K562 (cell line): ENCODE data around the gene CIP2A. TPM values are rescaled to one million over a fixed set of nuclear protein-coding genes. Genes with fewer than 3 reads are reported as not detected.

Source experiments
- ARID2 ChIP-seq: fragments of 450-650 bp; IDR thresholded peaks from 2 replicates; pipeline ENCODE4 v1.6.1; 2017; ENCODE audit warnings: antibody characterized with exemption, mild to moderate bottlenecking
- ETV1 ChIP-seq: fragments of 450-650 bp; conservative IDR thresholded peaks from 2 replicates; pipeline ENCODE4 v1.6.1; 2016; ENCODE audit warnings: missing genetic modification characterization, control low read depth, low read depth, missing compliant biosample characterization
- KDM1A ChIP-seq, 2 experiments: fragments of 450-650 bp; IDR thresholded peaks; 2 replicates each; pipeline ENCODE4 v1.6.1; 2016; ENCODE audit warnings: mild to moderate bottlenecking in 2 of 2
- SRSF3 ChIP-seq: fragments of 200-400 bp; formaldehyde crosslinking; IDR thresholded peaks from 2 replicates; pipeline ENCODE4 v1.6.1; 2016; ENCODE audit warnings: mild to moderate bottlenecking, low read length, moderate library complexity; ENCODE audit not compliant: insufficient read depth
- polyA plus RNA-seq, 8 experiments: library from polyadenylated mRNA; depleted of rRNA in 4 of 8; stranded (reverse) in 5 of 8; unstranded in 3 of 8; fragments of >200 nt; fragmentation: Nextera tagmentation in 2 of 8; fragmentation: Illumina TruSeq in 1 of 8; extraction: Ambion mirVana in 2 of 8; extraction: Trizol in 1 of 8; gene quantifications; 2 replicates each; pipeline versions ENCODE4 v1.2.1 to v1.2.3, GENCODE V29; 2011 to 2014; ENCODE audit warnings: inconsistent platforms in 1 of 8, missing spikeins in 1 of 8
- total RNA-seq, 7 experiments: library from RNA; depleted of rRNA in 6 of 7; stranded (reverse); fragments of >200 nt in 6 of 7; fragmentation: Illumina TruSeq in 2 of 7; extraction: Trizol in 2 of 7; gene quantifications; 2 replicates each; pipeline versions ENCODE4 v1.2.1 to v1.2.3, GENCODE V29; 2011 to 2021; ENCODE audit warnings: low replicate concordance in 1 of 7
- TF ChIP-seq, protein P1 (sequence below), 2 experiments: fragments of 450-650 bp; conservative IDR thresholded peaks; 2 replicates each; pipeline ENCODE4 v1.6.1; 2017; ENCODE audit warnings: mild to moderate bottlenecking in 2 of 2, moderate library complexity in 2 of 2
- TF ChIP-seq, protein P2 (sequence below): sonication (generic); formaldehyde crosslinking; IDR thresholded peaks from 2 replicates; pipeline ENCODE4 v1.9.0; 2022; ENCODE audit warnings: mild to moderate bottlenecking, missing genetic modification reagents
- TF ChIP-seq, protein P3 (sequence below): fragments of 450-650 bp; IDR thresholded peaks from 2 replicates; pipeline ENCODE4 v1.6.1; 2016
- TF ChIP-seq, protein P4 (sequence below), 2 experiments: IDR thresholded peaks; 2 replicates each; pipeline ENCODE4 v1.6.1; 2011; ENCODE audit warnings: borderline replicate concordance in 1 of 2, control low read depth in 1 of 2, low read depth in 1 of 2, low read length in 1 of 2, mild to moderate bottlenecking in 1 of 2, mixed read lengths in 1 of 2, moderate library complexity in 1 of 2; ENCODE audit not compliant: insufficient read depth in 1 of 2, insufficient read length in 1 of 2, poor library complexity in 1 of 2, severe bottlenecking in 1 of 2; ENCODE audit errors: extremely low read depth in 1 of 2
- TF ChIP-seq, protein P5 (sequence below): fragments of 450-650 bp; IDR thresholded peaks from 2 replicates; pipeline ENCODE4 v1.6.1; 2016; ENCODE audit warnings: mild to moderate bottlenecking, moderate library complexity

CIP2A gene
- total and polyA plus RNA-seq, 9 of the 15 experiments (the other 6 are each of a cell fraction or from before 2014, with no cell fraction given) = 10.5 to 41.7 (median 31.5) TPM

DNA sequence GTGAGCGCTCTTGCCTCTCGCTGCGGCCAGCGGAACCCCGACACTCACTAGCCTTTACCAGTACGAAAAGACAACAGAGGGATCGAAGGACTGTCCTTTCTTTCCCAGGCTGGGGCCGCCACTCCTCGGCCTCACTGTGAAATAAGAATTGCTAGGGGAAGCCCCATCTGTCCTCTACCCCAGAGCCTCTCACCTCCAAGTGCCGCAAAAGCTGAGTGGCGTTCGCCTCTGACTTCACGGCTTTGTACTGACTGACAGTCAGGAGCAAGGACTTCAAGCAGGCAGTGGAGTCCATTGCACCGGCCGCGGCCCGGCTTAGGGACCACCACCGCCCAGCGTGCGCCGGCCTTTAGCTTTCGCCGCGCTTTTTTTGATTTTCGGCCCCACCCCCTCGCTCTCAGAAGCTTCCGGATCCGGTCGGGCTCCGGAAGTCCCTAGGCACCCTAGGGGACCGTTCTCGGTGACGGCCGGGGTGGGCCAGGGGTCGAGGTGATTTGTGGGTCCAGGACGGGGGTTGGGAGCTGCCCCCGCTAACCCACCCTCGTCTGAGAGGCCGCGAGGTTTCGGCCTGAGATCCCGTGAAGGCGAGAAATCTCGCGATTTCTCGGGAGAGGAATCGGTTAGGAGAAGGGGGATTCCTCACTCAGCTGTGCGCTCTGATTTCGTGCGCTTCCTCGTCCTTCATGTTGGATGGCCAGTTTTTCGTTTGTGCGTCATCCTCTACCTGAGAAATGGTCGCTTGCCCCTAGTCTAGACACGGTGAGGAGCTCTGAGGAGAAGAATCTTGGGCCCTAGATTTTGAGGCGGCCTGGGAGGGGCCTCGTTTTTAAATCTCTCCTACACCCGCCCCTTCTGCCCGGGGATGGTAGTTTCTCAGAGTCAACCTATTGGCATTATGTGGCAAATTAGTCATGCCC, at the start of gene CIP2A, which contains the start of gene DZIP3 (continued):
- TF ChIP-seq SRSF3 (no peak), KDM1A (IDR thresholded peaks at IDR 0.05) (peak in 1 of 2 experiments; percentile 33; a peak in 1 of 4 replicates), ETV1 (tag) (peak; percentile 70), ARID2 (no peak)
- TF ChIP-seq, protein P1, sequence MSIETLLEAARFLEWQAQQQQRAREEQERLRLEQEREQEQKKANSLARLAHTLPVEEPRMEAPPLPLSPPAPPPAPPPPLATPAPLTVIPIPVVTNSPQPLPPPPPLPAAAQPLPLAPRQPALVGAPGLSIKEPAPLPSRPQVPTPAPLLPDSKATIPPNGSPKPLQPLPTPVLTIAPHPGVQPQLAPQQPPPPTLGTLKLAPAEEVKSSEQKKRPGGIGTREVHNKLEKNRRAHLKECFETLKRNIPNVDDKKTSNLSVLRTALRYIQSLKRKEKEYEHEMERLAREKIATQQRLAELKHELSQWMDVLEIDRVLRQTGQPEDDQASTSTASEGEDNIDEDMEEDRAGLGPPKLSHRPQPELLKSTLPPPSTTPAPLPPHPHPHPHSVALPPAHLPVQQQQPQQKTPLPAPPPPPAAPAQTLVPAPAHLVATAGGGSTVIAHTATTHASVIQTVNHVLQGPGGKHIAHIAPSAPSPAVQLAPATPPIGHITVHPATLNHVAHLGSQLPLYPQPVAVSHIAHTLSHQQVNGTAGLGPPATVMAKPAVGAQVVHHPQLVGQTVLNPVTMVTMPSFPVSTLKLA (conservative IDR thresholded peaks at IDR 0.05) = peak; percentile 72 to 88
- TF ChIP-seq, protein P2, sequence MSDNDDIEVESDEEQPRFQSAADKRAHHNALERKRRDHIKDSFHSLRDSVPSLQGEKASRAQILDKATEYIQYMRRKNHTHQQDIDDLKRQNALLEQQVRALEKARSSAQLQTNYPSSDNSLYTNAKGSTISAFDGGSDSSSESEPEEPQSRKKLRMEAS (CRISPR knock-in tag) = peak; percentile 60
- TF ChIP-seq, protein P3, sequence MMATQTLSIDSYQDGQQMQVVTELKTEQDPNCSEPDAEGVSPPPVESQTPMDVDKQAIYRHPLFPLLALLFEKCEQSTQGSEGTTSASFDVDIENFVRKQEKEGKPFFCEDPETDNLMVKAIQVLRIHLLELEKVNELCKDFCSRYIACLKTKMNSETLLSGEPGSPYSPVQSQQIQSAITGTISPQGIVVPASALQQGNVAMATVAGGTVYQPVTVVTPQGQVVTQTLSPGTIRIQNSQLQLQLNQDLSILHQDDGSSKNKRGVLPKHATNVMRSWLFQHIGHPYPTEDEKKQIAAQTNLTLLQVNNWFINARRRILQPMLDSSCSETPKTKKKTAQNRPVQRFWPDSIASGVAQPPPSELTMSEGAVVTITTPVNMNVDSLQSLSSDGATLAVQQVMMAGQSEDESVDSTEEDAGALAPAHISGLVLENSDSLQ = peak; percentile 87
- TF ChIP-seq, protein P4, sequence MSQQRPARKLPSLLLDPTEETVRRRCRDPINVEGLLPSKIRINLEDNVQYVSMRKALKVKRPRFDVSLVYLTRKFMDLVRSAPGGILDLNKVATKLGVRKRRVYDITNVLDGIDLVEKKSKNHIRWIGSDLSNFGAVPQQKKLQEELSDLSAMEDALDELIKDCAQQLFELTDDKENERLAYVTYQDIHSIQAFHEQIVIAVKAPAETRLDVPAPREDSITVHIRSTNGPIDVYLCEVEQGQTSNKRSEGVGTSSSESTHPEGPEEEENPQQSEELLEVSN (IDR thresholded peaks at IDR 0.05; ENCODE audit: borderline replicate concordance in 1 of 2, extremely low read depth in 1 of 2, insufficient read depth in 1 of 2, insufficient read length in 1 of 2, low read depth in 1 of 2, low read length in 1 of 2, poor library complexity in 1 of 2, severe bottlenecking in 1 of 2) = peak; percentile 75 to 76
- TF ChIP-seq, protein P5, sequence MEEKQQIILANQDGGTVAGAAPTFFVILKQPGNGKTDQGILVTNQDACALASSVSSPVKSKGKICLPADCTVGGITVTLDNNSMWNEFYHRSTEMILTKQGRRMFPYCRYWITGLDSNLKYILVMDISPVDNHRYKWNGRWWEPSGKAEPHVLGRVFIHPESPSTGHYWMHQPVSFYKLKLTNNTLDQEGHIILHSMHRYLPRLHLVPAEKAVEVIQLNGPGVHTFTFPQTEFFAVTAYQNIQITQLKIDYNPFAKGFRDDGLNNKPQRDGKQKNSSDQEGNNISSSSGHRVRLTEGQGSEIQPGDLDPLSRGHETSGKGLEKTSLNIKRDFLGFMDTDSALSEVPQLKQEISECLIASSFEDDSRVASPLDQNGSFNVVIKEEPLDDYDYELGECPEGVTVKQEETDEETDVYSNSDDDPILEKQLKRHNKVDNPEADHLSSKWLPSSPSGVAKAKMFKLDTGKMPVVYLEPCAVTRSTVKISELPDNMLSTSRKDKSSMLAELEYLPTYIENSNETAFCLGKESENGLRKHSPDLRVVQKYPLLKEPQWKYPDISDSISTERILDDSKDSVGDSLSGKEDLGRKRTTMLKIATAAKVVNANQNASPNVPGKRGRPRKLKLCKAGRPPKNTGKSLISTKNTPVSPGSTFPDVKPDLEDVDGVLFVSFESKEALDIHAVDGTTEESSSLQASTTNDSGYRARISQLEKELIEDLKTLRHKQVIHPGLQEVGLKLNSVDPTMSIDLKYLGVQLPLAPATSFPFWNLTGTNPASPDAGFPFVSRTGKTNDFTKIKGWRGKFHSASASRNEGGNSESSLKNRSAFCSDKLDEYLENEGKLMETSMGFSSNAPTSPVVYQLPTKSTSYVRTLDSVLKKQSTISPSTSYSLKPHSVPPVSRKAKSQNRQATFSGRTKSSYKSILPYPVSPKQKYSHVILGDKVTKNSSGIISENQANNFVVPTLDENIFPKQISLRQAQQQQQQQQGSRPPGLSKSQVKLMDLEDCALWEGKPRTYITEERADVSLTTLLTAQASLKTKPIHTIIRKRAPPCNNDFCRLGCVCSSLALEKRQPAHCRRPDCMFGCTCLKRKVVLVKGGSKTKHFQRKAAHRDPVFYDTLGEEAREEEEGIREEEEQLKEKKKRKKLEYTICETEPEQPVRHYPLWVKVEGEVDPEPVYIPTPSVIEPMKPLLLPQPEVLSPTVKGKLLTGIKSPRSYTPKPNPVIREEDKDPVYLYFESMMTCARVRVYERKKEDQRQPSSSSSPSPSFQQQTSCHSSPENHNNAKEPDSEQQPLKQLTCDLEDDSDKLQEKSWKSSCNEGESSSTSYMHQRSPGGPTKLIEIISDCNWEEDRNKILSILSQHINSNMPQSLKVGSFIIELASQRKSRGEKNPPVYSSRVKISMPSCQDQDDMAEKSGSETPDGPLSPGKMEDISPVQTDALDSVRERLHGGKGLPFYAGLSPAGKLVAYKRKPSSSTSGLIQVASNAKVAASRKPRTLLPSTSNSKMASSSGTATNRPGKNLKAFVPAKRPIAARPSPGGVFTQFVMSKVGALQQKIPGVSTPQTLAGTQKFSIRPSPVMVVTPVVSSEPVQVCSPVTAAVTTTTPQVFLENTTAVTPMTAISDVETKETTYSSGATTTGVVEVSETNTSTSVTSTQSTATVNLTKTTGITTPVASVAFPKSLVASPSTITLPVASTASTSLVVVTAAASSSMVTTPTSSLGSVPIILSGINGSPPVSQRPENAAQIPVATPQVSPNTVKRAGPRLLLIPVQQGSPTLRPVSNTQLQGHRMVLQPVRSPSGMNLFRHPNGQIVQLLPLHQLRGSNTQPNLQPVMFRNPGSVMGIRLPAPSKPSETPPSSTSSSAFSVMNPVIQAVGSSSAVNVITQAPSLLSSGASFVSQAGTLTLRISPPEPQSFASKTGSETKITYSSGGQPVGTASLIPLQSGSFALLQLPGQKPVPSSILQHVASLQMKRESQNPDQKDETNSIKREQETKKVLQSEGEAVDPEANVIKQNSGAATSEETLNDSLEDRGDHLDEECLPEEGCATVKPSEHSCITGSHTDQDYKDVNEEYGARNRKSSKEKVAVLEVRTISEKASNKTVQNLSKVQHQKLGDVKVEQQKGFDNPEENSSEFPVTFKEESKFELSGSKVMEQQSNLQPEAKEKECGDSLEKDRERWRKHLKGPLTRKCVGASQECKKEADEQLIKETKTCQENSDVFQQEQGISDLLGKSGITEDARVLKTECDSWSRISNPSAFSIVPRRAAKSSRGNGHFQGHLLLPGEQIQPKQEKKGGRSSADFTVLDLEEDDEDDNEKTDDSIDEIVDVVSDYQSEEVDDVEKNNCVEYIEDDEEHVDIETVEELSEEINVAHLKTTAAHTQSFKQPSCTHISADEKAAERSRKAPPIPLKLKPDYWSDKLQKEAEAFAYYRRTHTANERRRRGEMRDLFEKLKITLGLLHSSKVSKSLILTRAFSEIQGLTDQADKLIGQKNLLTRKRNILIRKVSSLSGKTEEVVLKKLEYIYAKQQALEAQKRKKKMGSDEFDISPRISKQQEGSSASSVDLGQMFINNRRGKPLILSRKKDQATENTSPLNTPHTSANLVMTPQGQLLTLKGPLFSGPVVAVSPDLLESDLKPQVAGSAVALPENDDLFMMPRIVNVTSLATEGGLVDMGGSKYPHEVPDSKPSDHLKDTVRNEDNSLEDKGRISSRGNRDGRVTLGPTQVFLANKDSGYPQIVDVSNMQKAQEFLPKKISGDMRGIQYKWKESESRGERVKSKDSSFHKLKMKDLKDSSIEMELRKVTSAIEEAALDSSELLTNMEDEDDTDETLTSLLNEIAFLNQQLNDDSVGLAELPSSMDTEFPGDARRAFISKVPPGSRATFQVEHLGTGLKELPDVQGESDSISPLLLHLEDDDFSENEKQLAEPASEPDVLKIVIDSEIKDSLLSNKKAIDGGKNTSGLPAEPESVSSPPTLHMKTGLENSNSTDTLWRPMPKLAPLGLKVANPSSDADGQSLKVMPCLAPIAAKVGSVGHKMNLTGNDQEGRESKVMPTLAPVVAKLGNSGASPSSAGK = peak; percentile 57
